HEK293 (cell line): ENCODE measurements around the gene KRT20.

Experiments
- CTCF ChIA-PET: fragments of 350-600 bp; formaldehyde crosslinking; extraction: SDS; loops from one replicate; lab custom pipeline; 2021; ENCODE audit warnings: antibody characterized with exemption; lab: Yijun Ruan, JAX
- POLR2A ChIA-PET: fragments of 300-600 bp; formaldehyde crosslinking; extraction: SDS; loops from one replicate; lab custom pipeline; 2020; ENCODE audit warnings: antibody characterized with exemption, inconsistent platforms; lab: Yijun Ruan, JAX
- H3K27ac ChIP-seq: fragments of 200-500 bp; sonication (Bioruptor generic); 2 replicates; pipeline ENCODE4 v1.5.1; 2014; ENCODE audit warnings: low read depth, low read length, control low read depth, inconsistent platforms; ENCODE audit errors: extremely low read depth
- H3K36me3 ChIP-seq, 2 experiments: fragments of 200-500 bp in 1 of 2; sonication (Bioruptor generic) in 1 of 2; 1 replicate in 1 of 2; 2 replicates in 1 of 2; pipeline ENCODE4 v1.5.1; 2014 to 2017; ENCODE audit warnings: inconsistent platforms in 2 of 2, low read length in 2 of 2; ENCODE audit not compliant: control insufficient read depth in 2 of 2, insufficient read depth in 1 of 2
- H3K4me1 ChIP-seq: fragments of 200-500 bp; sonication (Bioruptor generic); 2 replicates; pipeline ENCODE4 v1.5.1; 2014; ENCODE audit warnings: mild to moderate bottlenecking, low read length, inconsistent platforms; ENCODE audit not compliant: control insufficient read depth, insufficient read depth
- H3K4me3 ChIP-seq: 2 replicates; pipeline ENCODE4 v1.5.1; 2011; ENCODE audit warnings: low read depth, mild to moderate bottlenecking, control low read depth, low read length, moderate library complexity
- H3K9me3 ChIP-seq: fragments of 200-500 bp; sonication (Bioruptor generic); 2 replicates; pipeline ENCODE4 v1.5.1; 2014; ENCODE audit warnings: low read depth, low read length, inconsistent platforms; ENCODE audit not compliant: control insufficient read depth, insufficient read depth
- BCL11A ChIP-seq: fragments of 450-650 bp; formaldehyde crosslinking; IDR thresholded peaks from 2 replicates; pipeline ENCODE4 v1.5.1; 2016; ENCODE audit warnings: low read depth, missing biosample characterization, missing genetic modification characterization
- KLF1 ChIP-seq: fragments of 450-650 bp; formaldehyde crosslinking; IDR thresholded peaks from 2 replicates; pipeline ENCODE4 v1.5.1; 2016; ENCODE audit warnings: missing biosample characterization, missing genetic modification characterization
- KLF10 ChIP-seq: fragments of 450-650 bp; IDR thresholded peaks from 2 replicates; pipeline ENCODE4 v1.5.1; 2018; ENCODE audit warnings: missing biosample characterization, mild to moderate bottlenecking, missing genetic modification characterization
- SCRT2 ChIP-seq: fragments of 450-650 bp; formaldehyde crosslinking; IDR thresholded peaks from 2 replicates; pipeline ENCODE4 v1.5.1; 2016; ENCODE audit warnings: missing biosample characterization, missing genetic modification characterization
- ZBTB20 ChIP-seq: fragments of 450-650 bp; formaldehyde crosslinking; IDR thresholded peaks from 2 replicates; pipeline ENCODE4 v1.5.1; 2016; ENCODE audit warnings: missing biosample characterization, missing genetic modification characterization
- ZFHX2 ChIP-seq: fragments of 450-650 bp; formaldehyde crosslinking; conservative IDR thresholded peaks from 2 replicates; pipeline ENCODE4 v1.5.1; 2016; ENCODE audit warnings: missing biosample characterization, missing genetic modification characterization
- ZNF146 ChIP-seq: fragments of 450-650 bp; formaldehyde crosslinking; IDR thresholded peaks from 2 replicates; pipeline ENCODE4 v1.5.1; 2016; ENCODE audit warnings: missing biosample characterization, missing genetic modification characterization
- ZNF2 ChIP-seq: fragments of 450-650 bp; formaldehyde crosslinking; IDR thresholded peaks from 2 replicates; pipeline ENCODE4 v1.5.1; 2016; ENCODE audit warnings: missing biosample characterization, missing genetic modification characterization
- ZNF211 ChIP-seq: fragments of 450-650 bp; formaldehyde crosslinking; IDR thresholded peaks from 2 replicates; pipeline ENCODE4 v1.5.1; 2016; ENCODE audit warnings: low read depth, missing biosample characterization, missing genetic modification characterization
- ZNF24 ChIP-seq: fragments of 450-650 bp; formaldehyde crosslinking; IDR thresholded peaks from 2 replicates; pipeline ENCODE4 v1.5.1; 2016; ENCODE audit warnings: missing biosample characterization, missing genetic modification characterization
- ZNF248 ChIP-seq: fragments of 450-650 bp; formaldehyde crosslinking; IDR thresholded peaks from 2 replicates; pipeline ENCODE4 v1.5.1; 2017; ENCODE audit warnings: missing biosample characterization, missing genetic modification characterization
- ZNF311 ChIP-seq: fragments of 450-650 bp; formaldehyde crosslinking; IDR thresholded peaks from 2 replicates; pipeline ENCODE4 v1.5.1; 2017; ENCODE audit warnings: missing biosample characterization, missing genetic modification characterization, borderline replicate concordance
- ZNF426 ChIP-seq: fragments of 450-650 bp; formaldehyde crosslinking; IDR thresholded peaks from 2 replicates; pipeline ENCODE4 v1.5.1; 2017; ENCODE audit warnings: missing biosample characterization, missing genetic modification characterization, mild to moderate bottlenecking, inconsistent platforms, moderate library complexity
- ZNF510 ChIP-seq: fragments of 450-650 bp; formaldehyde crosslinking; IDR thresholded peaks from 2 replicates; pipeline ENCODE4 v1.5.1; 2018; ENCODE audit warnings: mild to moderate bottlenecking, missing genetic modification characterization, missing biosample characterization; ENCODE audit not compliant: insufficient replicate concordance
- ZNF514 ChIP-seq: fragments of 450-650 bp; formaldehyde crosslinking; IDR thresholded peaks from 2 replicates; pipeline ENCODE4 v1.5.1; 2016; ENCODE audit warnings: missing biosample characterization, missing genetic modification characterization
- ZNF549 ChIP-seq: fragments of 450-650 bp; IDR thresholded peaks from 2 replicates; pipeline ENCODE4 v1.5.1; 2018; ENCODE audit warnings: missing biosample characterization, missing genetic modification characterization, mild to moderate bottlenecking, inconsistent platforms, moderate library complexity
- ZNF561 ChIP-seq: fragments of 450-650 bp; IDR thresholded peaks from 2 replicates; pipeline ENCODE4 v1.5.1; 2018; ENCODE audit warnings: missing biosample characterization, missing genetic modification characterization, borderline replicate concordance
- ZNF571 ChIP-seq: fragments of 450-650 bp; formaldehyde crosslinking; IDR thresholded peaks from 2 replicates; pipeline ENCODE4 v1.5.0; 2017; ENCODE audit warnings: missing biosample characterization, missing genetic modification characterization
- ZNF670 ChIP-seq: fragments of 450-650 bp; formaldehyde crosslinking; IDR thresholded peaks from 2 replicates; pipeline ENCODE4 v1.5.1; 2016; ENCODE audit warnings: missing biosample characterization, missing genetic modification characterization, low read depth
- ZNF747 ChIP-seq: fragments of 450-650 bp; formaldehyde crosslinking; IDR thresholded peaks from 2 replicates; pipeline ENCODE4 v1.5.1; 2016; ENCODE audit warnings: missing biosample characterization, missing genetic modification characterization
- ZNF777 ChIP-seq: fragments of 450-650 bp; formaldehyde crosslinking; IDR thresholded peaks from 2 replicates; pipeline ENCODE4 v1.5.1; 2017; ENCODE audit warnings: missing biosample characterization, missing genetic modification characterization, borderline replicate concordance
- ZNF785 ChIP-seq: fragments of 450-650 bp; formaldehyde crosslinking; IDR thresholded peaks from 2 replicates; pipeline ENCODE4 v1.5.1; 2016; ENCODE audit warnings: missing biosample characterization, missing genetic modification characterization
- ZNF837 ChIP-seq: fragments of 450-650 bp; formaldehyde crosslinking; IDR thresholded peaks from 2 replicates; pipeline ENCODE4 v1.5.1; 2016; ENCODE audit warnings: missing biosample characterization, missing genetic modification characterization
- TF ChIP-seq, protein P1 (sequence below): fragments of 450-650 bp; formaldehyde crosslinking; IDR thresholded peaks from 2 replicates; pipeline ENCODE4 v1.5.1; 2016; ENCODE audit warnings: missing biosample characterization, missing genetic modification characterization, borderline replicate concordance
- TF ChIP-seq, protein P2 (sequence below): sonication (generic); formaldehyde crosslinking; IDR thresholded peaks from 2 replicates; pipeline ENCODE4 v1.8.1; 2022; ENCODE audit warnings: mild to moderate bottlenecking, moderate library complexity, missing genetic modification reagents
- TF ChIP-seq, protein P3 (sequence below): fragments of 450-650 bp; formaldehyde crosslinking; IDR thresholded peaks from 2 replicates; pipeline ENCODE4 v1.5.1; 2017; ENCODE audit warnings: missing biosample characterization, missing genetic modification characterization
- TF ChIP-seq, protein P4 (sequence below): fragments of 450-650 bp; formaldehyde crosslinking; IDR thresholded peaks from 2 replicates; pipeline ENCODE4 v1.5.1; 2016; ENCODE audit warnings: missing biosample characterization, missing genetic modification characterization

The KRT20 gene

DNA sequence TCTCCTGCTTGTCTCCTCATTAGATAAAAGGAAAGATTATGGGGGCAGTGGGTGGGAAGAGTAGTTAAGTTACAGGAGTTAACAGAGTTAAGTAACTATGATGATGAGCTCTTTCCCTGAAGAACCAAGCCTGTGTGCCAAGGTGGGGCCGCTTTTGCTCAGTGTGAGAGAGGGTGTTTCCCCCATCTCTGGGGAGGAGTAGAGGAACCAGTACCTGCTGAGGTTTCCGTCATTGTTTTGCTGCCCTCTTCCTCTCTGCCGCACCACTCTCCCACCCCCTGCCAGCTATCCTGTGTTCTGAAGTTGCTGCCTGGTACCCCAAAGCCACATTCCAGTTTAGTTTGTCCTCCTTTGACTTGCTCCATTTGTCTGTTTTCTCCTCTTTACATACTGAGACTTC, 41.8 kb downstream of the KRT20 start:
- H3K9me3 ChIP-seq: no peaks in the 10 kb centered on the region
- TF ChIP-seq ZNF777 (tag by site-specific recombination) (0 out of 2 replicates have a peak, but pooled peaks have one; percentile 2), ZNF510 (tag by site-specific recombination) (no peak), ZNF2 (no peak), ZNF311 (tag by site-specific recombination) (no peak), ZNF514 (tag by site-specific recombination) (no peak)
- TF ChIP-seq, protein P1, sequence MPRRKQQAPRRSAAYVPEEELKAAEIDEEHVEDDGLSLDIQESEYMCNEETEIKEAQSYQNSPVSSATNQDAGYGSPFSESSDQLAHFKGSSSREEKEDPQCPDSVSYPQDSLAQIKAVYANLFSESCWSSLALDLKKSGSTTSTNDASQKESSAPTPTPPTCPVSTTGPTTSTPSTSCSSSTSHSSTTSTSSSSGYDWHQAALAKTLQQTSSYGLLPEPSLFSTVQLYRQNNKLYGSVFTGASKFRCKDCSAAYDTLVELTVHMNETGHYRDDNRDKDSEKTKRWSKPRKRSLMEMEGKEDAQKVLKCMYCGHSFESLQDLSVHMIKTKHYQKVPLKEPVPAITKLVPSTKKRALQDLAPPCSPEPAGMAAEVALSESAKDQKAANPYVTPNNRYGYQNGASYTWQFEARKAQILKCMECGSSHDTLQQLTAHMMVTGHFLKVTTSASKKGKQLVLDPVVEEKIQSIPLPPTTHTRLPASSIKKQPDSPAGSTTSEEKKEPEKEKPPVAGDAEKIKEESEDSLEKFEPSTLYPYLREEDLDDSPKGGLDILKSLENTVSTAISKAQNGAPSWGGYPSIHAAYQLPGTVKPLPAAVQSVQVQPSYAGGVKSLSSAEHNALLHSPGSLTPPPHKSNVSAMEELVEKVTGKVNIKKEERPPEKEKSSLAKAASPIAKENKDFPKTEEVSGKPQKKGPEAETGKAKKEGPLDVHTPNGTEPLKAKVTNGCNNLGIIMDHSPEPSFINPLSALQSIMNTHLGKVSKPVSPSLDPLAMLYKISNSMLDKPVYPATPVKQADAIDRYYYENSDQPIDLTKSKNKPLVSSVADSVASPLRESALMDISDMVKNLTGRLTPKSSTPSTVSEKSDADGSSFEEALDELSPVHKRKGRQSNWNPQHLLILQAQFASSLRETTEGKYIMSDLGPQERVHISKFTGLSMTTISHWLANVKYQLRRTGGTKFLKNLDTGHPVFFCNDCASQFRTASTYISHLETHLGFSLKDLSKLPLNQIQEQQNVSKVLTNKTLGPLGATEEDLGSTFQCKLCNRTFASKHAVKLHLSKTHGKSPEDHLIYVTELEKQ (tag by site-specific recombination): no peak
- TF ChIP-seq, protein P2, sequence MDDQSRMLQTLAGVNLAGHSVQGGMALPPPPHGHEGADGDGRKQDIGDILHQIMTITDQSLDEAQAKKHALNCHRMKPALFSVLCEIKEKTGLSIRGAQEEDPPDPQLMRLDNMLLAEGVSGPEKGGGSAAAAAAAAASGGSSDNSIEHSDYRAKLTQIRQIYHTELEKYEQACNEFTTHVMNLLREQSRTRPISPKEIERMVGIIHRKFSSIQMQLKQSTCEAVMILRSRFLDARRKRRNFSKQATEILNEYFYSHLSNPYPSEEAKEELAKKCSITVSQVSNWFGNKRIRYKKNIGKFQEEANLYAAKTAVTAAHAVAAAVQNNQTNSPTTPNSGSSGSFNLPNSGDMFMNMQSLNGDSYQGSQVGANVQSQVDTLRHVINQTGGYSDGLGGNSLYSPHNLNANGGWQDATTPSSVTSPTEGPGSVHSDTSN (CRISPR knock-in tag): no peak
- H3K36me3 ChIP-seq: no peaks in the 10 kb centered on the region
- CTCF ChIA-PET: interaction anchor here (0.7 to 1.2 kb wide), 6 partner anchors 18 to 969 kb away, joined by 3 to 8 read pairs (median 3); no protein-coding TSS in a partner anchor
- no peak overlapping the region for H3K4me3 ChIP-seq
- POLR2A ChIA-PET: no interaction called here
- H3K4me1 ChIP-seq: no peaks in the 10 kb centered on the region
- no peak overlapping the region for H3K27ac ChIP-seq

DNA sequence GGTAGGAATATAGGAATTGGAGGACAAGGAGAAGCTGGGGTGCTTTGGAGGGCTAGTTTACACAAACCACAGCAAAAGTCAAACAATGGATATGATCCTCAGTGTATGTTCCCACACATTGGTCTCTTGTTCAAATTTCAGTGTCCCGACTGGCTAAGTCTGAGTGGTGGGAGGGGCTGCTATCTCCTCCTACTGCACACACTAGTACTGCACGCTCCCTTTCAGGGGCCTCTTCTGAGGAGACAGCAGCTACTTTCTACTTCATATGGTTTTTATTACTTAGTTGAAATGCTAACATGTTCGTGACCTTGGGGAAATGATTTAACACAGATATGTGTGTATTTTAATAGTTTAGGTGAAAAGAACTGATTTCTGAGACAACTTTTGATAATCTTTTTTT, 43.8 kb downstream of the KRT20 start:
- H3K9me3 ChIP-seq: no peaks in the 10 kb centered on the region
- TF ChIP-seq ZNF24 (no peak), ZNF248 (tag by site-specific recombination) (no peak), ZNF785 (no peak), ZNF670 (tag by site-specific recombination) (no peak), KLF10 (tag by site-specific recombination) (no peak), ZNF837 (tag by site-specific recombination) (no peak), ZNF146 (no peak), ZNF561 (tag by site-specific recombination) (no peak), ZNF549 (tag by site-specific recombination) (no peak), KLF1 (tag by site-specific recombination) (no peak), ZNF426 (tag by site-specific recombination) (no peak), SCRT2 (tag by site-specific recombination) (no peak), ZNF747 (tag by site-specific recombination) (no peak), ZBTB20 (no peak), BCL11A (tag by site-specific recombination) (no peak), ZNF571 (tag by site-specific recombination) (no peak), ZFHX2 (tag by site-specific recombination) (no peak), ZNF211 (tag by site-specific recombination) (no peak)
- TF ChIP-seq, protein P3, sequence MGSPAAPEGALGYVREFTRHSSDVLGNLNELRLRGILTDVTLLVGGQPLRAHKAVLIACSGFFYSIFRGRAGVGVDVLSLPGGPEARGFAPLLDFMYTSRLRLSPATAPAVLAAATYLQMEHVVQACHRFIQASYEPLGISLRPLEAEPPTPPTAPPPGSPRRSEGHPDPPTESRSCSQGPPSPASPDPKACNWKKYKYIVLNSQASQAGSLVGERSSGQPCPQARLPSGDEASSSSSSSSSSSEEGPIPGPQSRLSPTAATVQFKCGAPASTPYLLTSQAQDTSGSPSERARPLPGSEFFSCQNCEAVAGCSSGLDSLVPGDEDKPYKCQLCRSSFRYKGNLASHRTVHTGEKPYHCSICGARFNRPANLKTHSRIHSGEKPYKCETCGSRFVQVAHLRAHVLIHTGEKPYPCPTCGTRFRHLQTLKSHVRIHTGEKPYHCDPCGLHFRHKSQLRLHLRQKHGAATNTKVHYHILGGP (tag by site-specific recombination): no peak
- TF ChIP-seq, protein P4, sequence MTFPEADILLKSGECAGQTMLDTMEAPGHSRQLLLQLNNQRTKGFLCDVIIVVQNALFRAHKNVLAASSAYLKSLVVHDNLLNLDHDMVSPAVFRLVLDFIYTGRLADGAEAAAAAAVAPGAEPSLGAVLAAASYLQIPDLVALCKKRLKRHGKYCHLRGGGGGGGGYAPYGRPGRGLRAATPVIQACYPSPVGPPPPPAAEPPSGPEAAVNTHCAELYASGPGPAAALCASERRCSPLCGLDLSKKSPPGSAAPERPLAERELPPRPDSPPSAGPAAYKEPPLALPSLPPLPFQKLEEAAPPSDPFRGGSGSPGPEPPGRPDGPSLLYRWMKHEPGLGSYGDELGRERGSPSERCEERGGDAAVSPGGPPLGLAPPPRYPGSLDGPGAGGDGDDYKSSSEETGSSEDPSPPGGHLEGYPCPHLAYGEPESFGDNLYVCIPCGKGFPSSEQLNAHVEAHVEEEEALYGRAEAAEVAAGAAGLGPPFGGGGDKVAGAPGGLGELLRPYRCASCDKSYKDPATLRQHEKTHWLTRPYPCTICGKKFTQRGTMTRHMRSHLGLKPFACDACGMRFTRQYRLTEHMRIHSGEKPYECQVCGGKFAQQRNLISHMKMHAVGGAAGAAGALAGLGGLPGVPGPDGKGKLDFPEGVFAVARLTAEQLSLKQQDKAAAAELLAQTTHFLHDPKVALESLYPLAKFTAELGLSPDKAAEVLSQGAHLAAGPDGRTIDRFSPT (tag by site-specific recombination): no peak
- ChIA-PET CTCF (no interaction called here), POLR2A (interaction anchor here (0.6 kb wide), 1 partner anchor 30 kb away, joined by 3 read pairs; no protein-coding TSS in a partner anchor)
- H3K27ac ChIP-seq: no peak overlapping the region
- H3K4me1 ChIP-seq: no peaks in the 10 kb centered on the region
- peaks cover 0 to 1% of the 10 kb centered on the region in 2 experiments; a peak in 2 of 3 replicates for H3K36me3 ChIP-seq
- no peak overlapping the region for H3K4me3 ChIP-seq
